Measurements from ENCODE around the gene AADAT.

DNA sequence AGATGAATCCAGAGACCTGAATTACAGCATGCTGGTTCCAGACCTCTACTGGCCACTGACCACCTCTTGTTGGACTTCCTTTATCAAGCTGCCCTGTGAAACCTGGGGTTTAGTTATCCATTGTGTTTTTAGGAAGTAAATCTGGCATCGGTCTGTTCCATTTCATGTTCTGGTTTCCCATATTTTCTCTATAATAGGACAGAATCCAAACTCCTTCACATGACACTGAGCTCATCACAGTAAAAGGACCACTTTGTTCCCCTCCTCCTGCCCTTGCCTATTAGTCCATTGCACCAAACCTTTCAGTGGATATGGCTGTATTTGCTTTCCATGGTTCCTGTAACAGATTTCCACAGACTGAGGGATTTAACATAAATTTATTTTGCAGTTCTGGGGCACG lies 67.5 kb downstream of the AADAT start:
- TF ChIP-seq, protein P1, sequence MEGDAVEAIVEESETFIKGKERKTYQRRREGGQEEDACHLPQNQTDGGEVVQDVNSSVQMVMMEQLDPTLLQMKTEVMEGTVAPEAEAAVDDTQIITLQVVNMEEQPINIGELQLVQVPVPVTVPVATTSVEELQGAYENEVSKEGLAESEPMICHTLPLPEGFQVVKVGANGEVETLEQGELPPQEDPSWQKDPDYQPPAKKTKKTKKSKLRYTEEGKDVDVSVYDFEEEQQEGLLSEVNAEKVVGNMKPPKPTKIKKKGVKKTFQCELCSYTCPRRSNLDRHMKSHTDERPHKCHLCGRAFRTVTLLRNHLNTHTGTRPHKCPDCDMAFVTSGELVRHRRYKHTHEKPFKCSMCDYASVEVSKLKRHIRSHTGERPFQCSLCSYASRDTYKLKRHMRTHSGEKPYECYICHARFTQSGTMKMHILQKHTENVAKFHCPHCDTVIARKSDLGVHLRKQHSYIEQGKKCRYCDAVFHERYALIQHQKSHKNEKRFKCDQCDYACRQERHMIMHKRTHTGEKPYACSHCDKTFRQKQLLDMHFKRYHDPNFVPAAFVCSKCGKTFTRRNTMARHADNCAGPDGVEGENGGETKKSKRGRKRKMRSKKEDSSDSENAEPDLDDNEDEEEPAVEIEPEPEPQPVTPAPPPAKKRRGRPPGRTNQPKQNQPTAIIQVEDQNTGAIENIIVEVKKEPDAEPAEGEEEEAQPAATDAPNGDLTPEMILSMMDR (IDR thresholded peaks at IDR 0.05), result no peak
- no peak for TF ChIP-seq POLR2A (IDR thresholded peaks at IDR 0.05)
